K562 (cell line): Measurements from ENCODE around the gene GZMB. TPM values are rescaled to one million over a fixed set of nuclear protein-coding genes. Genes with fewer than 3 reads are reported as not detected.

Experiments
- ATAC-seq: fragments of 200-7000 bp; cut with Tn5 transposase; 3 replicates; pipeline ENCODE4 v1.9.1; 2020; ENCODE audit warnings: moderate library complexity
- BruUV-seq: library from RNA; stranded (reverse); fragments of 400-500 nt; replicated peaks from 2 replicates; lab custom pipeline; 2021; lab: Mats Ljungman, UMichigan
- CTCF ChIA-PET: fragments of 300-600 bp; formaldehyde crosslinking; extraction: SDS; loops from one replicate; lab custom pipeline; 2021; ENCODE audit warnings: low intra/inter-chr PET ratio; lab: Yijun Ruan, JAX
- POLR2A ChIA-PET: fragments of 300-600, 350-650 bp; sonication (Branson Sonifier 250); formaldehyde crosslinking; extraction: SDS; loops from one replicate; lab custom pipeline; 2021; ENCODE audit warnings: antibody characterized with exemption, inconsistent platforms; lab: Yijun Ruan, JAX
- DNase-seq, 4 experiments: peaks; one replicate each; pipeline versions ENCODE4 v3.0.0 to v3.0.0-alpha.2; 2011 to 2018; ENCODE audit warnings: low spot score in 3 of 4, mixed read lengths in 3 of 4; ENCODE audit errors: extremely low read depth in 1 of 4
- FAIRE-seq: peaks from 2 replicates; lab custom pipeline; 2011; peaks lifted over from hg19 to GRCh38; lab: Jason Lieb, UNC
- H2AFZ ChIP-seq: 2 replicates; pipeline ENCODE4 v1.6.0; 2011; ENCODE audit warnings: low read depth, low read length, control low read depth, inconsistent platforms
- H3K27ac ChIP-seq: fragments of 200-600 bp; 3 replicates; pipeline ENCODE4 v1.8.0; 2011; ENCODE audit warnings: low read depth, mild to moderate bottlenecking, control low read depth, inconsistent platforms, low read length, moderate library complexity, mixed read lengths; ENCODE audit errors: extremely low read depth
- H3K27me3 ChIP-seq, 2 experiments: fragments of 300-600 bp in 1 of 2; 2 replicates in 1 of 2; 3 replicates in 1 of 2; pipeline versions ENCODE4 v1.6.0 to v1.8.0; 2011; ENCODE audit warnings: inconsistent platforms in 2 of 2, low read length in 2 of 2, mild to moderate bottlenecking in 1 of 2, mixed read lengths in 1 of 2, moderate library complexity in 1 of 2; ENCODE audit not compliant: control insufficient read depth in 2 of 2, insufficient read depth in 2 of 2
- H3K36me3 ChIP-seq: fragments of 300-600 bp; 3 replicates; pipeline ENCODE4 v1.8.0; 2011; ENCODE audit warnings: mild to moderate bottlenecking, low read length, inconsistent platforms; ENCODE audit not compliant: control insufficient read depth, insufficient read depth
- H3K4me1 ChIP-seq, 2 experiments: fragments of 200-600 bp in 1 of 2; replicated peaks in 1 of 2; 2 replicates in 1 of 2; 3 replicates in 1 of 2; pipeline versions ENCODE4 v1.5.1 to v1.8.0; 2011; ENCODE audit warnings: inconsistent platforms in 2 of 2, low read length in 2 of 2, mild to moderate bottlenecking in 1 of 2, mixed read lengths in 1 of 2, moderate library complexity in 1 of 2; ENCODE audit not compliant: control insufficient read depth in 2 of 2, insufficient read depth in 2 of 2
- H3K4me2 ChIP-seq: 2 replicates; pipeline ENCODE4 v1.6.1; 2011; ENCODE audit warnings: low read length, control low read depth, inconsistent platforms, mixed read lengths; ENCODE audit not compliant: insufficient read depth
- H3K4me3 ChIP-seq: fragments of 200-600 bp; sonication (generic), shearing (Covaris generic); 2 replicates; pipeline ENCODE4 v1.5.1; 2016; ENCODE audit warnings: control low read depth, inconsistent platforms
- H3K79me2 ChIP-seq: fragments of 200-600 bp; 3 replicates; pipeline ENCODE4 v1.8.0; 2011; ENCODE audit warnings: low read length, inconsistent platforms; ENCODE audit not compliant: control insufficient read depth, insufficient read depth
- H3K9ac ChIP-seq, 2 experiments: 2 replicates each; pipeline versions ENCODE4 v1.6.0 to v1.6.1; 2011; ENCODE audit warnings: low read depth in 2 of 2, low read length in 2 of 2, control low read depth in 1 of 2, inconsistent platforms in 1 of 2, mild to moderate bottlenecking in 1 of 2, mixed read lengths in 1 of 2; ENCODE audit not compliant: insufficient read depth in 1 of 2
- H3K9me1 ChIP-seq: one replicate; pipeline ENCODE4 v1.6.0; 2011; ENCODE audit warnings: inconsistent platforms, mild to moderate bottlenecking, low read length, moderate library complexity; ENCODE audit not compliant: control insufficient read depth, insufficient read depth
- H3K9me3 ChIP-seq: replicated peaks from 2 replicates; pipeline ENCODE4 v1.5.1; 2011; ENCODE audit warnings: low read depth, low read length, inconsistent platforms; ENCODE audit not compliant: control insufficient read depth, insufficient read depth
- H4K20me1 ChIP-seq: replicated peaks from 2 replicates; pipeline ENCODE4 v1.6.1; 2011; ENCODE audit warnings: low read length, inconsistent platforms, mixed read lengths; ENCODE audit not compliant: control insufficient read depth, insufficient read depth
- CHD1 ChIP-seq: fragments of 200-600 bp; sonication (generic); IDR thresholded peaks from one replicate; pipeline ENCODE4 v1.6.1; 2012; ENCODE audit warnings: mild to moderate bottlenecking, moderate library complexity, low read length, inconsistent platforms
- CHD2 ChIP-seq: IDR thresholded peaks from 2 replicates; pipeline ENCODE4 v1.6.1; 2011; ENCODE audit warnings: low read depth, low read length
- CXXC5 ChIP-seq: fragments of 250-450 bp; sonication (Bioruptor Pico); IDR thresholded peaks from 2 replicates; pipeline ENCODE4 v1.8.0; 2022; ENCODE audit warnings: inconsistent platforms, mild to moderate bottlenecking, moderate library complexity
- ETV1 ChIP-seq: fragments of 450-650 bp; conservative IDR thresholded peaks from 2 replicates; pipeline ENCODE4 v1.6.1; 2016; ENCODE audit warnings: missing genetic modification characterization, control low read depth, low read depth, missing compliant biosample characterization
- HMG20A ChIP-seq: fragments of 450-650 bp; formaldehyde crosslinking; conservative IDR thresholded peaks from 2 replicates; pipeline ENCODE4 v1.4.0; 2020; ENCODE audit warnings: mild to moderate bottlenecking, mixed read lengths
- MAFG ChIP-seq: fragments of 450-650 bp; conservative IDR thresholded peaks from 2 replicates; pipeline ENCODE4 v1.6.1; 2016; ENCODE audit warnings: missing genetic modification characterization, missing compliant biosample characterization
- PCBP1 ChIP-seq: fragments of 200-400 bp; formaldehyde crosslinking; IDR thresholded peaks from 2 replicates; pipeline ENCODE4 v1.6.1; 2018; ENCODE audit warnings: mild to moderate bottlenecking, low read depth, low read length; ENCODE audit not compliant: poor library complexity, severe bottlenecking
- RFX7 ChIP-seq: fragments of 250-450 bp; sonication (Bioruptor Pico); IDR thresholded peaks from 2 replicates; pipeline ENCODE4 v1.5.1; 2021; ENCODE audit warnings: mild to moderate bottlenecking
- RNF2 ChIP-seq: sonication (generic); IDR thresholded peaks from 2 replicates; pipeline ENCODE4 v1.6.1; 2016
- STAG1 ChIP-seq: sonication (generic); formaldehyde crosslinking; IDR thresholded peaks from 2 replicates; pipeline ENCODE4 v1.5.0; 2020; ENCODE audit warnings: missing genetic modification reagents, borderline replicate concordance
- TBL1XR1 ChIP-seq, 2 experiments: IDR thresholded peaks; 2 replicates each; pipeline ENCODE4 v1.6.1; 2012; ENCODE audit warnings: improper control_type of control experiment in 2 of 2, low read length in 2 of 2, mild to moderate bottlenecking in 1 of 2
- TEAD4 ChIP-seq, 2 experiments: sonication (generic) in 1 of 2; formaldehyde crosslinking in 1 of 2; IDR thresholded peaks; 2 replicates each; pipeline versions ENCODE4 v1.6.1 to v1.8.0; 2012 to 2022; ENCODE audit warnings: borderline replicate concordance in 1 of 2, inconsistent platforms in 1 of 2, low read length in 1 of 2, mild to moderate bottlenecking in 1 of 2, missing genetic modification reagents in 1 of 2
- ZNF143 ChIP-seq: sonication (generic); formaldehyde crosslinking; IDR thresholded peaks from 2 replicates; pipeline ENCODE4 v1.9.0; 2022; ENCODE audit warnings: mild to moderate bottlenecking, missing genetic modification reagents
- ZNF274 ChIP-seq: IDR thresholded peaks from 2 replicates; pipeline ENCODE4 v1.6.1; 2011; ENCODE audit warnings: low read depth, mild to moderate bottlenecking, low read length, moderate library complexity, borderline replicate concordance
- ZNF280B ChIP-seq: fragments of 250-450 bp; sonication (Bioruptor Pico); IDR thresholded peaks from 2 replicates; pipeline ENCODE4 v1.5.1; 2021; ENCODE audit warnings: mild to moderate bottlenecking
- ZZZ3 ChIP-seq: fragments of 450-650 bp; IDR thresholded peaks from 2 replicates; pipeline ENCODE4 v1.6.1; 2016; ENCODE audit warnings: antibody characterized with exemption, mild to moderate bottlenecking, moderate library complexity
- WGBS: fragments of 100-300 bp; shearing (Covaris generic); methylation state at CpG from one replicate; pipeline ENCODE4 v1.1.6; 2016; ENCODE audit warnings: low coverage, mixed read lengths; ENCODE audit not compliant: insufficient coverage; ENCODE audit errors: missing lambda C conversion rate; 5-methylcytosine and 5-hydroxymethylcytosine counted together
- in situ Hi-C: fragments of 300-500 bp; cut with MboI; formaldehyde crosslinking; loops from 4 replicates; pipeline ENCODE4 v1.15.0; 2018; ENCODE audit warnings: inconsistent platforms, mixed read lengths
- intact Hi-C: fragments of 100-400 bp; cut with micrococcal nuclease; formaldehyde crosslinking; loops from 2 replicates; pipeline ENCODE4 v1.14.2; 2022
- polyA plus RNA-seq, 8 experiments: library from polyadenylated mRNA; depleted of rRNA in 4 of 8; stranded (reverse) in 5 of 8; unstranded in 3 of 8; fragments of >200 nt; fragmentation: Nextera tagmentation in 2 of 8; fragmentation: Illumina TruSeq in 1 of 8; extraction: Ambion mirVana in 2 of 8; extraction: Trizol in 1 of 8; gene quantifications; 2 replicates each; pipeline versions ENCODE4 v1.2.1 to v1.2.3, GENCODE V29; 2011 to 2014; ENCODE audit warnings: inconsistent platforms in 1 of 8, missing spikeins in 1 of 8
- total RNA-seq, 7 experiments: library from RNA; depleted of rRNA in 6 of 7; stranded (reverse); fragments of >200 nt in 6 of 7; fragmentation: Illumina TruSeq in 2 of 7; extraction: Trizol in 2 of 7; gene quantifications; 2 replicates each; pipeline versions ENCODE4 v1.2.1 to v1.2.3, GENCODE V29; 2011 to 2021; ENCODE audit warnings: low replicate concordance in 1 of 7

The GZMB gene
- total and polyA plus RNA-seq, 9 of the 15 experiments (the other 6 are each of a cell fraction or from before 2014, with no cell fraction given), result 0.08 to 0.95 (median 0.68) TPM; not detected in 6

GRCh38 chr14:24639905-24640304 lies 5.9 kb upstream of the GZMB start (continued):
- TF ChIP-seq HMG20A (no peak), ZNF143 (CRISPR knock-in tag) (no peak), ZNF274 (no peak), CHD1 (no peak), CHD2 (no peak), STAG1 (CRISPR knock-in tag) (no peak), RFX7 (CRISPR knock-in tag) (no peak), CXXC5 (CRISPR knock-in tag) (no peak)

GRCh38 chr14:24639270-24639669 lies 5.3 kb upstream of the GZMB start:
- Histone ChIP-seq H3K9me3 (no peaks in the 10 kb centered on the region), H2AFZ (no peak overlapping the region), H3K27me3 (no peaks in the 10 kb centered on the region), H3K27ac (no peak overlapping the region), H3K9me1 (no peaks in the 10 kb centered on the region), H3K36me3 (no peaks in the 10 kb centered on the region), H3K4me3 (no peak overlapping the region), H3K9ac (no peak overlapping the region), H3K4me1 (no peaks in the 10 kb centered on the region), H3K4me2 (no peak overlapping the region), H3K79me2 (no peaks in the 10 kb centered on the region), H4K20me1 (no peaks in the 10 kb centered on the region)
- ATAC-seq (no peak), FAIRE-seq (no peak), DNase-seq (no peak)
- in situ Hi-C loops (no loop called here), intact Hi-C loops (no loop called here)
- 3% methylated on average over 3 of the region's 3 CpGs for WGBS
- TF ChIP-seq TEAD4 (IDR thresholded peaks at IDR 0.05; ENCODE audit: low read length), result no peak
- no peak for TF ChIP-seq TEAD4 (CRISPR knock-in tag; IDR thresholded peaks at IDR 0.05; ENCODE audit: borderline replicate concordance)
- no peak for TF ChIP-seq ZZZ3
- no peak for TF ChIP-seq PCBP1
- no peak for TF ChIP-seq ETV1
- no peak for TF ChIP-seq RNF2
- no peak for TF ChIP-seq ZNF280B (CRISPR knock-in tag)
- no peak for TF ChIP-seq MAFG (tag)
- no peak for TF ChIP-seq TBL1XR1 (IDR thresholded peaks at IDR 0.05; ENCODE audit: low read length in 2 of 2)
- CTCF ChIA-PET, result no interaction called here
- no TSS peak for BruUV-seq
- POLR2A ChIA-PET, result no interaction called here
